Natural killer cell (primary cell): ENCODE data around the gene VPS54. TPM values are rescaled to one million over a fixed set of nuclear protein-coding genes. Genes with fewer than 3 reads are reported as not detected.

ENCODE experiments used
- ATAC-seq, 3 donors: fragments of 150-1000 bp in 2 of 3; fragments of 200-7000 bp in 1 of 3; cut with Tn5 transposase; 1 replicate in 1 of 3; 2 replicates in 2 of 3; pipeline ENCODE4 v1.10.0; 2021; ENCODE audit warnings: mild to moderate bottlenecking in 2 of 3, moderate library complexity in 2 of 3
- DNase-seq, 2 donors: peaks; one replicate each; pipeline versions ENCODE4 v3.0.0 to v3.0.0-alpha.2; 2013 to 2021; ENCODE audit warnings: mixed read lengths in 1 of 2
- H3K27ac ChIP-seq: one replicate; pipeline ENCODE4 v1.5.1; 2013; ENCODE audit warnings: mild to moderate bottlenecking, low read length
- H3K27me3 ChIP-seq: one replicate; pipeline ENCODE4 v1.6.1; 2013; ENCODE audit warnings: low read length; ENCODE audit not compliant: control insufficient read depth, insufficient read depth
- H3K36me3 ChIP-seq: one replicate; pipeline ENCODE4 v1.6.1; 2013; ENCODE audit warnings: low read length; ENCODE audit not compliant: control insufficient read depth, insufficient read depth
- H3K4me1 ChIP-seq: one replicate; pipeline ENCODE4 v1.6.1; 2013; ENCODE audit warnings: low read length; ENCODE audit not compliant: control insufficient read depth, insufficient read depth
- H3K4me3 ChIP-seq: one replicate; pipeline ENCODE4 v1.5.1; 2013; ENCODE audit warnings: low read length
- H3K9me3 ChIP-seq: one replicate; pipeline ENCODE4 v1.6.1; 2013; ENCODE audit warnings: low read length; ENCODE audit not compliant: control insufficient read depth, insufficient read depth
- H3K27ac Mint-ChIP-seq, 2 donors: one replicate each; pipeline ENCODE4 v1.8.0; 2022; ENCODE audit warnings: mild to moderate bottlenecking in 2 of 2, mixed read lengths in 2 of 2, moderate library complexity in 1 of 2
- H3K27me3 Mint-ChIP-seq, 2 donors: one replicate each; pipeline ENCODE4 v1.8.0; 2022; ENCODE audit warnings: low read depth in 2 of 2, mixed read lengths in 2 of 2
- H3K36me3 Mint-ChIP-seq: one replicate; pipeline ENCODE4 v1.8.0; 2022; ENCODE audit warnings: mixed read lengths
- H3K4me1 Mint-ChIP-seq, 2 donors: one replicate each; pipeline ENCODE4 v1.8.0; 2022; ENCODE audit warnings: mixed read lengths in 2 of 2
- H3K4me3 Mint-ChIP-seq: one replicate; pipeline ENCODE4 v1.8.0; 2022; ENCODE audit warnings: mild to moderate bottlenecking, moderate library complexity, mixed read lengths
- H3K9me3 Mint-ChIP-seq, 2 donors: one replicate each; pipeline ENCODE4 v1.8.0; 2022; ENCODE audit warnings: mixed read lengths in 2 of 2
- WGBS: methylation state at CpG from one replicate; pipeline ENCODE4 v1.1.7; 2013; ENCODE audit warnings: missing lambda C conversion rate; ENCODE audit not compliant: insufficient coverage; 5-methylcytosine and 5-hydroxymethylcytosine counted together
- intact Hi-C: fragments of 100-400 bp; cut with micrococcal nuclease; formaldehyde crosslinking; loops from one replicate; pipeline ENCODE4 v1.14.2; 2022
- total RNA-seq, 4 donors: library from RNA; stranded (reverse); fragments of 120-200 nt in 1 of 4; gene quantifications; one replicate each; pipeline versions ENCODE4 v1.2.3 to v1.2.4, GENCODE V29; 2013 to 2022
- TF ChIP-seq, protein P1 (sequence below): fragments of 200-600 bp; IDR thresholded peaks from one replicate; pipeline ENCODE4 v1.8.0; 2022; ENCODE audit warnings: antibody characterized with exemption

The VPS54 gene
- total RNA-seq, 3 donors from 2014 or later (not counting 1 experiment from before 2014, with no cell fraction given), result 12.1 to 17.3 (median 13.5) TPM

DNA sequence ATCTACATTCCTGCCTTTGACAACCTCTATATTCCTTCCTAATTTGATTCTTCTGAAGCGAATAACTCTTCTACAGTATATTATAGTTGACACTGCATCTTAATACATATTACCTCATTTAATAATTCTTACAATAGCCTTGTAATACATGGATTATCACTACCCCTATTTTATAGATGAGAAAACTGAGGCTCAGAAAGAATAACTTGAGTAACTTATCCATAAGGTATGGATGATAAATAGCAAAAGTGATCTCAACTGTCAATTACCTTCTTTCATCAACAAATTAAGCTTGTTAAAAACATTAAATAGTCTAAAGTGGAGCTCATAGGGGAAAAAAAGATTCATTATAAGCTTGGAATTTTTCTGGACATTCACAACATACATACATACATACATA is 4.6 kb downstream of the VPS54 start:
- no peaks in the 10 kb centered on the region for H3K9me3 Mint-ChIP-seq
- H3K4me3 ChIP-seq, result no peak overlapping the region
- H3K9me3 ChIP-seq, result no peaks in the 10 kb centered on the region
- 60% methylated on average over 1 of the region's 1 CpG for WGBS
- no peaks in the 10 kb centered on the region for H3K36me3 ChIP-seq
- H3K36me3 Mint-ChIP-seq, result peaks cover 8% of the 10 kb centered on the region
- no peaks in the 10 kb centered on the region for H3K27me3 ChIP-seq
- TF ChIP-seq, protein P1, sequence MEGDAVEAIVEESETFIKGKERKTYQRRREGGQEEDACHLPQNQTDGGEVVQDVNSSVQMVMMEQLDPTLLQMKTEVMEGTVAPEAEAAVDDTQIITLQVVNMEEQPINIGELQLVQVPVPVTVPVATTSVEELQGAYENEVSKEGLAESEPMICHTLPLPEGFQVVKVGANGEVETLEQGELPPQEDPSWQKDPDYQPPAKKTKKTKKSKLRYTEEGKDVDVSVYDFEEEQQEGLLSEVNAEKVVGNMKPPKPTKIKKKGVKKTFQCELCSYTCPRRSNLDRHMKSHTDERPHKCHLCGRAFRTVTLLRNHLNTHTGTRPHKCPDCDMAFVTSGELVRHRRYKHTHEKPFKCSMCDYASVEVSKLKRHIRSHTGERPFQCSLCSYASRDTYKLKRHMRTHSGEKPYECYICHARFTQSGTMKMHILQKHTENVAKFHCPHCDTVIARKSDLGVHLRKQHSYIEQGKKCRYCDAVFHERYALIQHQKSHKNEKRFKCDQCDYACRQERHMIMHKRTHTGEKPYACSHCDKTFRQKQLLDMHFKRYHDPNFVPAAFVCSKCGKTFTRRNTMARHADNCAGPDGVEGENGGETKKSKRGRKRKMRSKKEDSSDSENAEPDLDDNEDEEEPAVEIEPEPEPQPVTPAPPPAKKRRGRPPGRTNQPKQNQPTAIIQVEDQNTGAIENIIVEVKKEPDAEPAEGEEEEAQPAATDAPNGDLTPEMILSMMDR, result no peak
- DNase-seq (no peak), ATAC-seq (no peak)
- H3K27ac Mint-ChIP-seq, result no peak overlapping the region
- no peaks in the 10 kb centered on the region for H3K27me3 Mint-ChIP-seq
- peaks cover 3% of the 10 kb centered on the region for H3K4me1 ChIP-seq
- no peak overlapping the region for H3K27ac ChIP-seq
- peaks cover 33 to 35% of the 10 kb centered on the region in 2 donors for H3K4me1 Mint-ChIP-seq
- intact Hi-C loops, result loop anchor here (5.0 kb wide), 1 partner anchor 128 kb away; the partner anchor contains the start of gene PELI1
- H3K4me3 Mint-ChIP-seq, result no peak overlapping the region

DNA sequence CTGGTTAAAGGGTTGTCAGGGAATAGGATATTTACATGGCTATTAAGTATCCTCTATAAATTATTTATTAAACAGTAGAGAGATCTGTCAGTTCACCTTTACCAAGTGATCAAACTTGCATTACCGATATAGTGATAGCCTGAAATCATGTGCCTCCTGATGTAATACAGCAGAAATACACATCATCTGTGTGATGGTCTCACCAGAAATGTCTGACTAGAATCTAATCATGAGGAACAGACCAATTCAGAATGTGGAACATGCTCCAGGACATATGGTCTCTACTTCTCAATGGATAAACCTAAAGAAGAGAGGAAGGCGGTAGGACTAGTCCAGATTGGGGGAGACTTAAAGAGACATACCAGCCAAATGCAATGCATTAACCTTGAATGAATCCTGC is 6.2 kb downstream of the VPS54 start:
- 92% methylated on average over 2 of the region's 2 CpGs for WGBS
- Histone ChIP-seq H3K4me1 (no peaks in the 10 kb centered on the region), H3K4me3 (no peak overlapping the region), H3K27me3 (no peaks in the 10 kb centered on the region), H3K27ac (no peak overlapping the region), H3K36me3 (no peaks in the 10 kb centered on the region), H3K9me3 (no peaks in the 10 kb centered on the region)
- H3K27ac Mint-ChIP-seq, result no peak overlapping the region
- no peaks in the 10 kb centered on the region for H3K9me3 Mint-ChIP-seq
- intact Hi-C loops, result no loop called here
- H3K27me3 Mint-ChIP-seq, result no peaks in the 10 kb centered on the region
- TF ChIP-seq, protein P1, result no peak
- no peak for DNase-seq
- H3K4me3 Mint-ChIP-seq, result no peak overlapping the region
- peaks cover 3% of the 10 kb centered on the region for H3K36me3 Mint-ChIP-seq
- no peak for ATAC-seq
- H3K4me1 Mint-ChIP-seq, result peaks cover 36 to 38% of the 10 kb centered on the region in 2 donors

GRCh38 chr2:64012115-64012514 is 7.1 kb downstream of the VPS54 start:
- Mint-ChIP-seq H3K4me3 (no peak overlapping the region), H3K4me1 (peaks cover 40% of the 10 kb centered on the region in 2 donors), H3K27ac (no peak overlapping the region), H3K9me3 (no peaks in the 10 kb centered on the region), H3K27me3 (no peaks in the 10 kb centered on the region), H3K36me3 (no peaks in the 10 kb centered on the region)
- no peak overlapping the region for H3K4me3 ChIP-seq
- no peak overlapping the region for H3K27ac ChIP-seq
- WGBS, result 90% methylated on average over 1 of the region's 2 CpGs
- intact Hi-C loops, result no loop called here
- no peaks in the 10 kb centered on the region for H3K9me3 ChIP-seq
- TF ChIP-seq, protein P1, result no peak
- no peaks in the 10 kb centered on the region for H3K27me3 ChIP-seq
- ATAC-seq (no peak), DNase-seq (no peak)
- H3K36me3 ChIP-seq, result no peaks in the 10 kb centered on the region
- H3K4me1 ChIP-seq, result no peaks in the 10 kb centered on the region

- H3K4me3 ChIP-seq, result no peak overlapping the region
- 93% methylated on average over 1 of the region's 4 CpGs for WGBS
- Mint-ChIP-seq H3K27ac (no peak overlapping the region), H3K27me3 (no peaks in the 10 kb centered on the region), H3K36me3 (no peaks in the 10 kb centered on the region), H3K9me3 (no peaks in the 10 kb centered on the region), H3K4me3 (no peak overlapping the region), H3K4me1 (peaks cover 38 to 41% of the 10 kb centered on the region in 2 donors)
- TF ChIP-seq, protein P1, result no peak
- no peak overlapping the region for H3K27ac ChIP-seq
- ATAC-seq, result no peak
- intact Hi-C loops, result no loop called here
- DNase-seq, result no peak
- H3K36me3 ChIP-seq, result no peaks in the 10 kb centered on the region
- no peaks in the 10 kb centered on the region for H3K4me1 ChIP-seq
- no peaks in the 10 kb centered on the region for H3K27me3 ChIP-seq
- H3K9me3 ChIP-seq, result no peaks in the 10 kb centered on the region
Measured at GRCh38 chr2:64008434-64009009, 10.7 kb downstream of the VPS54 start.
